Stimulated activated CD8-positive, alpha-beta memory T cell treated with anti-CD3 and anti-CD28 coated beads, Interleukin-4, amount 100 ng/mL, for 4 hours (primary cell): ENCODE measurements around the gene LIPM.

Experiments used
- DNase-seq, 2 donors: peaks; one replicate each; pipeline ENCODE4 v3.0.0-alpha.2; 2020; ENCODE audit warnings: low read depth in 2 of 2, low spot score in 1 of 2

LIPM gene

GRCh38 chr10:88802523-88803285 is at the start of gene LIPM:
LIPM (plus strand) TSS chr10:88802730; CDS start chr10:88802897, 167 bp downstream.
- no peak for DNase-seq

GRCh38 chr10:88754287-88754686 is 48.2 kb upstream of the LIPM start:
- no peak for DNase-seq

DNA sequence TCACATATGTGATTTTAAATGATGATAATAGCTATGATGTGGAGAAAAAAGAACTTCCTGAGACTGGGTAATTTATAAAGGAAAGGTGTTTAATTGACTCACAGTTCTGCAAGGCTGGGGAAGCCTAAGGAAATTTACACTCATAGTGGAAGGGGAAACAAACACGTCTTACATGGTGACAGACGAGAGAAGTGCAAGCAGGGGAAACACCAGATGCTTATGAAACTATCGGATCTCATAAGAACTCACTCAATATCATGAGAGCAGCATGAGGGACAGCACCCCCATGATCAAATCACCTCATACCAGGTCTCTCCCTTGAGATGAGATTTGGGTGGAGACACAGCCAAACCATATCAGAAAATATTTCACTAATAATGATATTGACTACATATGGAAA is 46.8 kb upstream of the LIPM start:
- no peak for DNase-seq

GRCh38 chr10:88756660-88757059 is 45.9 kb upstream of the LIPM start:
- DNase-seq, result no peak

DNA sequence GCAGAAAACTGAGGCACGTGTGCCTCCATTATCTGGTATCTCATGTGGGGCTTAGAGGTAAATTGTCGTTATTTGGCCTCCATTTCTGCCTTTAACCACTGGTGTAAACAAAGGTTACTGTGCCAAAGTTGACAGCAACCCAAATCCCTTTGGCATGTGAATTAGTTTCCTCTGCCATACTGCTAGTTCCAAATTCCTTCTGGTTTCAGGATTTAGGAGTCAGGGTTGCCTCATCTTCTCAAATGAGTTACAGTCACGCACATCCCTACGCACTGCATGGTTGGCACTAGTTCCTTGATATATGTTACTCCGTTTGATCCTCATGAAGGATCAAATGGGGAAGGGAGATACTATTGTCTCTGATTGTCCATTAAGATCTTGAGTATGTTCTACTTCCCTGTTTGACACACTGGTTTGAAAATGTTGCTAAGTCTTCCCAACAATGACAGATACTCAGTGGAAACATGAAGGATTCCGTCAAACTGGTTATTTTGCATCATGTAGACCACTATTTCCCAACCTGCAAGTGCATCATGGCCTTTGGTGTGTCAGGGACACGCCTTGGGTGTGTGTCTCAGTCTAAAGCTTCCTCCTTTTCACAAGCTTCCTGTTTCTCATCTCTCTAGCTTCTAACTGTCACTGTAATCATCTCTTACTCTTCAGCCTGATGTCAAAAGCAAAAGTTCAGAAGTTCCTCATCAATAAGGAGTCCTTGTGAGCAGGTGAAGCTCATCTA is 43.0 kb upstream of the LIPM start, which contains the start of gene LIPN:
LIPN (plus strand) TSS at position 655 of the 736 bp plus-strand sequence. CDS start 1,386 bp downstream, outside the sequence.
- no peak for DNase-seq

GRCh38 chr10:88762906-88763305 is 39.6 kb upstream of the LIPM start:
- DNase-seq, result no peak

- no peak for DNase-seq
These were observed 39.1 kb upstream of the LIPM start for GRCh38 chr10:88763441-88763840.

DNA sequence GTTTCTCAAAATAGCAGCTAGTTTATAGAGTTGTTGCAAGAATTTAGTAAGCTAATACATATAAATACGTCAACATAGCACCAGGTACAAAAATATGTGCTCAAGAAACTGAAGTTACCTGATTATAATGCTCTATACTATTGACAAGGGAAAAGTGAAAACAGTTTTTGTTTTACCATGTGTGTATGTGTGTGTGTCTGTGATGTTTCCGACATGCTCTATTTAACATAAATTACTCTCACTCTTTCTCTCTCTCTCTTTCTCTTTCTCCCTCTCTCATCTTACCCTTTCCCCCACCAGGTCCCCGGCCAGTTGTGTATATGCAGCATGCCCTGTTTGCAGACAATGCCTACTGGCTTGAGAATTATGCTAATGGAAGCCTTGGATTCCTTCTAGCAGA is 38.4 kb upstream of the LIPM start:
- no peak for DNase-seq

GRCh38 chr10:88765816-88766215 is 36.7 kb upstream of the LIPM start:
- no peak for DNase-seq

DNA sequence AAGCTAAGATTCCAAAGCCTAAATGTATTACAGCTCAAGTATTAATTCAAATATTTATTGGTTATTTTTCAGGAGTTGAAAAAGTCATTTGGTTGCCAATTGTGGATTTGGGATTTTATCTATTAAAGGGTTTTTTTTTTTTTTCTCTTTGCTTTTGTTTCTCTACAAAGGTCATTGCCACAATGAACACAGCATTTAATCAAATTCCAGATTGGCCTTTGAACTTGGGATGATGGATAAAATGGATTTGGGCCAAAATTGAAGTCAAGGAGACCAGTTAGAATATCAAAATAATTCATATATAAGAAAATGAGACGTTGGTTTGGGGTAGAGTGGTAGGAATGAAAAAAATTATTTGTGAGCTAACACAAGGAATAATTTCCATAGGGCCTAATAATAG is 33.1 kb upstream of the LIPM start:
- DNase-seq, result no peak

DNA sequence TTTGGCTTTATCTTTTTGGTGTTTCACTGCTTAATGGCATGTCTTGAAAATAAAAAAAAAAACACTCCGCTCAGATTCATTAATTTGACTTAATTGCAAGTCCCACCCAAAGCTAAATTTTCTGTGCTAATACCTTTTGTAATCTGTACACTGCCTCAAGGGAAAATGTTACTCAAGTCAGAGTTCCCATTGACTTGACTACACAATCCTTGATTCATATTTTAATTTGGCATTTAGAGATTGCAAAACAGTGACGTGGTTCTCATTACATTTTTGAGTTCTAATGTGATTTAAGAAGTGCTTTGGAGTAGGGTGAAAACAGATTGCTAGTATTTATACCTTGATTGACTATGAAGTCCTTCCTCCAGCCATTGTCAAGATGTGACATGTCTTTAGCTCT is 21.3 kb upstream of the LIPM start:
- no peak for DNase-seq

- DNase-seq, result no peak
These were observed 20.3 kb upstream of the LIPM start for GRCh38 chr10:88782222-88782621.

- no peak for DNase-seq
These were observed 18.8 kb upstream of the LIPM start for GRCh38 chr10:88783724-88784123.

- DNase-seq, result no peak
These were observed 16.3 kb upstream of the LIPM start for GRCh38 chr10:88786032-88786770.

DNA sequence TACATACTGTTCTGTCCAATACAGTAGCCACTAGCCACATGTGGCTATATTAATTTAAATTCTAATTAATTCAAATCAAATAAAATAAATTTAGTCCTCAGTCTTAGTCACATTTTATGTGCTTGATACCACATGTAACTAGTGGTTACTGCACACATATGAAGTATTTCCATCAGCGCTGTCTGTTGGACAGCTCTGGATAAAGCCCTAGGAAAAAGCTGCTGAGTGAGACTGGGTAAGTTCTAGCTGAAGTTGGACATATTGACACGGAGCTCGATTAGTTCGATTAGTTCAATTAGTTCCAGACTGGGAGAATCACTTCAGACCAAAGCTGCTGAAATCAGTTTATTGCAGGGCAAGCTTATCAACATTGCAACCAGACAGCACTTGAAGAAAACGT is 15.1 kb upstream of the LIPM start:
- DNase-seq, result no peak

DNA sequence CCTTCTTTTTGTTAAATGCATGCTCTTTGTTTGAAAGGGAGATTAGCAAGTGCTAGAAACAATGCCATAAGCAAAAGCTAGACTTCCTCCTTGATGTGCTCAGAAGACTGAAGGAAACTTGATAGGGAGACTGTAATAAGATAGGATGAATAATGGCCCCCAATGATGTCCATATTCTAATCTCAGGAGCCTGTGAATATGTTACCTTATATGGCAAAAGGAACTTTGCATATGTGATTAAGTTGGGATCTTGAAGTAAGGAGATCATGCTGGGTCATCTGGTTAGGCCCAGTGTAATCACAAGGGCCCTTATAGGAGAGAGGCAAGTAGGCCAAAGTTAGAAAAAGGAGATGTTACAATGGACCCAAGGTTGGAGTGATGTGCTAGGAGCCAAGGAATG is 13.6 kb upstream of the LIPM start:
- no peak for DNase-seq

DNA sequence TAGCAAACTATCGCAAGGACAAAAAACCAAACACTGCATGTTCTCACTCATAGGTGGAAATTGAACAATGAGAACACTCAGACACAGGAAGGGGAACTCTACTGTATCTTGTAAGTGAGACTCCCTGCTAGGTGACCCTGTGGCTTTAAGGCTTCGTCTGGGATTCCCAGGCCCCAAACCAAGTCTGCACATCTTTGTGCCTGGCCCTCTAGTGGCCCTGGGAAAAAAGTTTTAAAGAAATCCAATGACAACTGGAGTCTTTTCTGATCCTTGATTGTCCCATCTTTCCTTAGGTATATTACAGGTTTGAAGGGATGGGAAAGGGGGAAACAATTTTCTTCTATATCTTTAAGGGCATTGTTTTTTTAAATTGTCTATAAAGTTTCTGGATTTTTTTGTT is 10.6 kb upstream of the LIPM start:
- no peak for DNase-seq

DNA sequence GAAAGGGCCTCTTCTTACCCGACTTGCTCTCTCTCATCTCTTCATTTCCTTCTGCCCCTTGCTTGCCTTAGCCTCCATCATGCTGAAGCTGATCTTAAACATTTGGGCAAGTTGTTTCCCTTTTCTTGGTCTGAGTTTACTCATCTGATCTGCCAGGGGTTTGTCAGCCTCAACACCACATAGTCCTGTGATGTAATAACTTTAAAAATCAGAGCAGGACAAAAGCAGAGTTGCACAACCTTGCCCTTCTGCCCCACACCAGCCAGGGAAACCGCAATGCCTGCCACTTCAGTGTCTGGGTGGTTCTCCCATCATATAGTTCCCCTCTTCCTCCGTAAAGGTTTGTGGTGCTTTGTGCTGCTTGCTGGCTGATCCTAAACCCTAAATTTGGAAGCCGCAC is 9.9 kb upstream of the LIPM start:
- no peak for DNase-seq

GRCh38 chr10:88793712-88794299 is 8.7 kb upstream of the LIPM start:
- no peak for DNase-seq

DNA sequence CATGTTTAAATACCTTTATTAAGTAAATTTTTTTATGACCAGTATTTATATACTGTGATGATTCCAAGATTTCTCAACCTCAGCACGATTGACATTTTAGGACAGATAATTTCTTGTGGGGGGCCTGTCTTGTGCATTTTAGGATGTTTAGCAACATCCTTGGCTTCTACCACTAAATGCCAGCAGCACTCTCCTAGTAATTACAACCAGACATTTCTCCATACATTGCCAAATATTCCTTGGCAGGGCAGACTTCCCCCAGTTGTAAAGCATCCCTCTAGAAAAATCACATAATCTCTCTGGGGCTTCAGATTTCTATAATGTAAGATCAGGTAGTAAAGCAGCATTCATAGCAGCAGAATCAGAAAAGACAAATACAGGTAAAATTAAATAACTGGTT is 7.8 kb upstream of the LIPM start:
- DNase-seq, result no peak
